Measurements from ENCODE around the gene MUC5AC.
"Not testable (repeated sequence)": the region's sequence is repeated elsewhere in the genome, so short reads cannot be mapped to it uniquely, and the experiment has no call there.

Gene MUC5AC

GRCh38 chr11:1161410-1162137, 3.8 kb downstream of the MUC5AC start:
- DNase-seq (ENCODE audit: low read depth): no peak

DNA sequence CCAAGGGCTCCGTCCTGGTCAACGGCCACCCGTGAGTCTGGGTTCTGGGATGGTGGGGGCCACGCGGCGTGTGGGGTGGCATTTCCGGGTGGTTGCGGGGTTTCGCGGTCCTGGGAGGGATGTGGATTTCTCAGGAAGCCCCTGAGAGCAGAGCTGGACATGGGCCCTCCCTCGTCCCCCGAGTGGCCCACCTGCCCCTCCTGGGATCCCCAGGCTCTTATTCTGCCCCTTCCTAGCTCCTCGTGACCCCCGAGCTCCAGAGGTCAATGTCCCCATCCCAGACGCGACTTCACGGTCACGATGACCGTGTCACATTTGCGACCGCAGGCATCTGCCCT, 4.4 kb downstream of the MUC5AC start:
- TF ChIP-seq, protein P1, sequence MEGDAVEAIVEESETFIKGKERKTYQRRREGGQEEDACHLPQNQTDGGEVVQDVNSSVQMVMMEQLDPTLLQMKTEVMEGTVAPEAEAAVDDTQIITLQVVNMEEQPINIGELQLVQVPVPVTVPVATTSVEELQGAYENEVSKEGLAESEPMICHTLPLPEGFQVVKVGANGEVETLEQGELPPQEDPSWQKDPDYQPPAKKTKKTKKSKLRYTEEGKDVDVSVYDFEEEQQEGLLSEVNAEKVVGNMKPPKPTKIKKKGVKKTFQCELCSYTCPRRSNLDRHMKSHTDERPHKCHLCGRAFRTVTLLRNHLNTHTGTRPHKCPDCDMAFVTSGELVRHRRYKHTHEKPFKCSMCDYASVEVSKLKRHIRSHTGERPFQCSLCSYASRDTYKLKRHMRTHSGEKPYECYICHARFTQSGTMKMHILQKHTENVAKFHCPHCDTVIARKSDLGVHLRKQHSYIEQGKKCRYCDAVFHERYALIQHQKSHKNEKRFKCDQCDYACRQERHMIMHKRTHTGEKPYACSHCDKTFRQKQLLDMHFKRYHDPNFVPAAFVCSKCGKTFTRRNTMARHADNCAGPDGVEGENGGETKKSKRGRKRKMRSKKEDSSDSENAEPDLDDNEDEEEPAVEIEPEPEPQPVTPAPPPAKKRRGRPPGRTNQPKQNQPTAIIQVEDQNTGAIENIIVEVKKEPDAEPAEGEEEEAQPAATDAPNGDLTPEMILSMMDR (IDR thresholded peaks at IDR 0.05; ENCODE audit: low read depth, low read length, missing control alignments): no peak
- DNase-seq (ENCODE audit: low read depth): no peak
- no peak overlapping the region for H3K4me3 ChIP-seq (ENCODE audit: low read depth, low read length)

More at GRCh38 chr11:1161410-1162137, 3.8 kb downstream of the MUC5AC start:
- TF ChIP-seq, protein P1 (IDR thresholded peaks at IDR 0.05; ENCODE audit: low read depth, low read length, missing control alignments): no peak
- H3K4me3 ChIP-seq (ENCODE audit: low read depth, low read length): no peak overlapping the region

- no peak overlapping the region for H3K4me3 ChIP-seq (ENCODE audit: low read depth, low read length)
Observed at GRCh38 chr11:1162491-1163311, 4.9 kb downstream of the MUC5AC start.

GRCh38 chr11:1163321-1163910, 5.7 kb downstream of the MUC5AC start:
- TF ChIP-seq, protein P1 (IDR thresholded peaks at IDR 0.05; ENCODE audit: low read depth, low read length, missing control alignments): no peak
- no peak overlapping the region for H3K4me3 ChIP-seq (ENCODE audit: low read depth, low read length)
- no peak for DNase-seq (ENCODE audit: low read depth)

More at GRCh38 chr11:1162491-1163311, 4.9 kb downstream of the MUC5AC start:
- TF ChIP-seq, protein P1 (IDR thresholded peaks at IDR 0.05; ENCODE audit: low read depth, low read length, missing control alignments): no peak
- no peak for DNase-seq (ENCODE audit: low read depth)

DNA sequence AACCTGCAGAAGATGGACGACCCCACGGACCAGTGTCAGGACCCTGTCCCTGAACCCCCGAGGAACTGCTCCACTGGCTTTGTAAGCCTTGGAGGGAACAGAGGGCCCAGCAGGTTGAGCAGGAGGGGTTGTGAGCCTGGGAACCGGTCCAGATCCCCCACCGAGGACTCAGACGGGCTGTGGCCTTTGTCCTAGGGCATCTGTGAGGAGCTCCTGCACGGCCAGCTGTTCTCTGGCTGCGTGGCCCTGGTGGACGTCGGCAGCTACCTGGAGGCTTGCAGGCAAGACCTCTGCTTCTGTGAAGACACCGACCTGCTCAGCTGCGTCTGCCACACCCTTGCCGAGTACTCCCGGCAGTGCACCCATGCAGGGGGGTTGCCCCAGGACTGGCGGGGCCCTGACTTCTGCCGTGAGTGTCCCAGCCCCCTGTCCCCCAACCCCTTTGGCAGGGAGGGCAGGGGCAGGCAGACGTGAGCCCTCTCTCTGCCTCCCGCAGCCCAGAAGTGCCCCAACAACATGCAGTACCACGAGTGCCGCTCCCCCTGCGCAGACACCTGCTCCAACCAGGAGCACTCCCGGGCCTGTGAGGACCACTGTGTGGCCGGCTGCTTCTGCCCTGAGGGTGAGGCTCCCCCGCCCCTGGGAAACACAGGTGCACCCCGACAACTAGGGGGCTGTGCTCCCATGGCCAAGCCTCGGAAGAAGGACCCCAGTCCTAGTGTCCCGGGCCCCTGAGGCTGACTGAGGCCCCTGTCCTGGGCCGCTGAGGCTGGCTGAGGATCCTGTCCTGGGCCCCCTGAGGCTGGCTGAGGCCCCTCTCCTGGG, 6.4 kb downstream of the MUC5AC start:
- TF ChIP-seq, protein P1 (IDR thresholded peaks at IDR 0.05; ENCODE audit: low read depth, low read length, missing control alignments): no peak
- DNase-seq (ENCODE audit: low read depth): no peak
- no peak overlapping the region for H3K4me3 ChIP-seq (ENCODE audit: low read depth, low read length)

- not testable (repeated sequence) for H3K4me3 ChIP-seq (ENCODE audit: low read depth, low read length); DNase-seq (ENCODE audit: low read depth)
Observed at GRCh38 chr11:1164779-1165255, 7.1 kb downstream of the MUC5AC start.
